Epithelial cell of esophagus (primary cell): ENCODE results near the gene BPIFB6.

Experiments
- DNase-seq: peaks from one replicate; pipeline ENCODE4 v3.0.0; 2010; ENCODE audit warnings: low read depth
- H3K4me3 ChIP-seq: 2 replicates; pipeline ENCODE4 v1.5.1; 2011; ENCODE audit warnings: mild to moderate bottlenecking, low read length, control low read depth
- TF ChIP-seq, protein P1 (sequence below): IDR thresholded peaks from 2 replicates; pipeline ENCODE4 v1.5.1; 2011; ENCODE audit warnings: low read depth, mild to moderate bottlenecking, low read length, control low read depth, inconsistent platforms; ENCODE audit not compliant: insufficient read depth; ENCODE audit errors: missing control alignments

BPIFB6 gene, protein sequence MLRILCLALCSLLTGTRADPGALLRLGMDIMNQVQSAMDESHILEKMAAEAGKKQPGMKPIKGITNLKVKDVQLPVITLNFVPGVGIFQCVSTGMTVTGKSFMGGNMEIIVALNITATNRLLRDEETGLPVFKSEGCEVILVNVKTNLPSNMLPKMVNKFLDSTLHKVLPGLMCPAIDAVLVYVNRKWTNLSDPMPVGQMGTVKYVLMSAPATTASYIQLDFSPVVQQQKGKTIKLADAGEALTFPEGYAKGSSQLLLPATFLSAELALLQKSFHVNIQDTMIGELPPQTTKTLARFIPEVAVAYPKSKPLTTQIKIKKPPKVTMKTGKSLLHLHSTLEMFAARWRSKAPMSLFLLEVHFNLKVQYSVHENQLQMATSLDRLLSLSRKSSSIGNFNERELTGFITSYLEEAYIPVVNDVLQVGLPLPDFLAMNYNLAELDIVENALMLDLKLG

DNA sequence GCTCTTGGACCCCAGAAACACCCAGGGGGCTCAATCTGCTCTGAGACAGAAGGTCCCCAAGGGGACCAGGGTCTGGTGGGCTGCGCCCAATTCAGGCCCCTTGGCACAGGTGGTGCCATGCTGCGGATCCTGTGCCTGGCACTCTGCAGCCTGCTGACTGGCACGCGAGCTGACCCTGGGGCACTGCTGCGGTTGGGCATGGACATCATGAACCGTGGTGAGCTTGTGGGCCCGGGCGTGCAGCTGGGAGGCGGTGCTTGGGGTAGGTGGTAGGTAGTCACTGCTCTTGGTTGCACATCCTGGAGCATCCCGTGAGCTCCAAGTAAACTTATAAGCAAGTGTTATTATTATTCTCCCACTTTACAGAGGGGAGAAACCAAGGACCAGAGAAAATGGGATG lies at the start of gene BPIFB6:
BPIFB6 (plus strand) TSS at position 118 of the 400 bp plus-strand sequence; CDS start at position 118, 0 bp downstream.
- TF ChIP-seq, protein P1, sequence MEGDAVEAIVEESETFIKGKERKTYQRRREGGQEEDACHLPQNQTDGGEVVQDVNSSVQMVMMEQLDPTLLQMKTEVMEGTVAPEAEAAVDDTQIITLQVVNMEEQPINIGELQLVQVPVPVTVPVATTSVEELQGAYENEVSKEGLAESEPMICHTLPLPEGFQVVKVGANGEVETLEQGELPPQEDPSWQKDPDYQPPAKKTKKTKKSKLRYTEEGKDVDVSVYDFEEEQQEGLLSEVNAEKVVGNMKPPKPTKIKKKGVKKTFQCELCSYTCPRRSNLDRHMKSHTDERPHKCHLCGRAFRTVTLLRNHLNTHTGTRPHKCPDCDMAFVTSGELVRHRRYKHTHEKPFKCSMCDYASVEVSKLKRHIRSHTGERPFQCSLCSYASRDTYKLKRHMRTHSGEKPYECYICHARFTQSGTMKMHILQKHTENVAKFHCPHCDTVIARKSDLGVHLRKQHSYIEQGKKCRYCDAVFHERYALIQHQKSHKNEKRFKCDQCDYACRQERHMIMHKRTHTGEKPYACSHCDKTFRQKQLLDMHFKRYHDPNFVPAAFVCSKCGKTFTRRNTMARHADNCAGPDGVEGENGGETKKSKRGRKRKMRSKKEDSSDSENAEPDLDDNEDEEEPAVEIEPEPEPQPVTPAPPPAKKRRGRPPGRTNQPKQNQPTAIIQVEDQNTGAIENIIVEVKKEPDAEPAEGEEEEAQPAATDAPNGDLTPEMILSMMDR = no peak
- H3K4me3 ChIP-seq = no peak within 1 kb of the TSS
- no peak for DNase-seq

DNA sequence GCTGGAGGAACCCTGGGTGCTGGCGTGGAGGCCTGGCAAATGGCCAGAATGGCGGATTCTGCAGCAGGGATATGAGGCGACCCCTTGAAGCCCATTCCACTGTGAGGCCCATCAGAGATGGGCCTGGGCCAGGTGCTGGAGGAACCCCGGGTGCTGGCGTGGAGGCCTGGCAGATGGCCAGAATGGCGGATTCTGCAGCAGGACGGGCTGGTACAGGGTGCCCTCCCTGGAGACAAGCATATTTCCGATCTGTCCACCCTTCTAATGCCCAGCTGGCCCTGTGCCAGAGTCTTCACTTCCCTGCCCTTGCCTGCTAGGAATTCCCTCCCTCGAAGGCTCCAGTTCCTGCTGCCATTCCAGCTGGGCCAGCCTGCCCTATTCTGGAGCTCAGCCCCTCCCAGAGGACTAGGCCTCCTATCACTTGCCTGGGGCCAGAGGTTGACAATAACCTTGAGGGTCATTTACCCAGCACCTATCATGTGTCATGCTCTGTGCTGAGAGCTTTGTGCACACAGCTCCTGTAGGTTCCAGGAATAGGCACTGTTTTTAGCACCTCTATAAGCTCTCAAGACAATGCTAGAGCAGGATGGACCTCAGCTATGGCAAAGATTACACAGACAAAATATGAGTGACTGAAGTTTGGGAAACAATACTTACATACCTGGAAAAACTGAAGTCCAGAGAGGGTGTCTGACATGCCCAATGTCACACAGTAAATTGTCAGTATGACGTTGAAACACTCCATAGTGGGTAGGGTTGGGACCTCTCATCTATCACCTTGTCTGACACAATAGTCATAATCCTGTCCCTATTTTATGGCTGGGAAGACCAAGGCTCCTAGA lies 48.6 kb upstream of the BPIFB6 start:
- DNase-seq = no peak
- H3K4me3 ChIP-seq = no peak overlapping the region
- TF ChIP-seq, protein P1 = no peak

DNA sequence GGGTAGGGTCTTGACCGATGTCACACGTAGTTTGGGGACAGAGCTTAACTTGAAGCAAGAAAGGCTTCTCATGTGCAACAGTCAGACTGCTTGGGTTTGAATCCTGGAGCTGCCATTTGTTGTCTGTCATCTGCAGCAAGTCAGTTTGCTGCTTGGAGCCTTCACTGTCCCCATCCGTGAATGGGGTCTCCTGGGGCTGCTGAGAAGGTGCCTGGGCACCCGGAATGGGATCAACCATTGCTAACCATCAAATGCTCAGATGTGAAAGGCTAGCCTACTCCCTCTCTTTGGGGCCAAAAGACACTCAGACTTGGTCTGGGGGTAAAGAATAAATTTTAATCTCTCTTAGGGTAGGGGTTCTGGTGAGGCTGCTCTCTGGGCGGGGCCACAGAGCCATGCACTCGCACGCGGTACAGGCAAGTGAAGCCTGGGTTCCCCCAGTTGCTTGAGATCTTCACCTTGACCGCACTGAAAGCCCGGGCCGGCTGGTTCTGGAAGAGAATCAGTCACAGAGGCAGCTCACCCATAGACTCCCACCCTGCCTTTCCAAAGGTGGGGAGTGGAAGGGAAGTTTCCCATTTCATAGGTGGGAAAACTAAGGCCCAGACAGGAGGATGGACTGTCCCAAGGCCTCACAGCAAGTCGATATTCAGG lies 47.9 kb upstream of the BPIFB6 start:
- no peak for DNase-seq
- no peak overlapping the region for H3K4me3 ChIP-seq
- TF ChIP-seq, protein P1 = no peak

DNA sequence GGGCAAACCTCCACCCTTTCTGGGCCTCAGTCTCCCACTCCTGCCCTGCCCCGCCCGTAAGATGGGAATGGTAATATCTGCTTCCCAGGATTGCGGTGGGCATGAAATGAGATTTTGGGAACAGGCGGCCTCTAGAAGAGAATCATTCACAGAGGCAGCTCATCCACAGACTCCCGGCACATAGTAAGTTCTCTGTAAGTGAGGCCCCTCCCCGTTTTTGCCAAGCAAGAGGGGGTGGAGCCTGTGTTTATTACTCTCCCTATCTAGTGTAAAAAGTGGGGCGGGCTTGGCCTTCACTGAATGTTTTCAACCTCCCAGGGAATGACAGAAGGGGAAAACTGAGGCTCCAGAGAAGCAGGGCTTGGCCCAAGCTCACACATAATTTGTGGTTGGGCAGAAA lies 47.3 kb upstream of the BPIFB6 start:
- TF ChIP-seq, protein P1 = no peak
- no peak for DNase-seq
- no peak overlapping the region for H3K4me3 ChIP-seq

DNA sequence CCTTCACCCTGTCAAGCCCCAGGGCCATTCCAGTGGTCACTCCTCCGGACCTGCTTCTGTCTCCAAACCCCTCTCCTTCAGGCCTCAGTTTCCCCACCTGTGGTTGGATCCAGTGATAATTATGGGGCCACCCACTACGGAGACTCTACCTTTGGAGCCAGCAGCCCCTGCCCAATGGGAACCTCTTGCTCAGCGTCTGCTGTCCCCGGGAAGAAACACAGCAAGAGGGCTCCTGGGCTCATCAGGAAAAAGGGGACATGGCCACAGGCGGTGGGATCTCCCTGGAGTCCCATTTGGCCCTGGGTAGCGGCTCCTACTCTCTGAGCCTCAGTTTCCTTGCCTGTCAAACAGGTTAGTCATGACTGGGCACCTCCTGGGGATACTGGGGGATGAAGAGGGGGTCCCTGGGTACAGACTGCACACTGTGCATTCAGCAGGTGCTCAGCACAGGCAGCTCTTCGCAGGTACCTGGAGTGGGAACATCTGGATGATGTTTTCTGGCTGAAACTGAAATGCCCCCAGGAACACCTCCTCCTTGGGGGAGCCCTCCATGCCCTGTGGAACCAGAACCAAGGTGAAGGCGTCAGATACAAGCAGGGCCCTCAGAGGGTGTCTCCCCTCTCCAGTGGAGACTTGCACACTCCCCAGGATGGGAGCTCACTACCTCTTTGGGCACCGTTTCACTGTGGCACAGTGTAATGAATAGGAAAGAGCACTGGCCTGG lies 46.7 kb upstream of the BPIFB6 start:
- TF ChIP-seq, protein P1 = no peak

DNA sequence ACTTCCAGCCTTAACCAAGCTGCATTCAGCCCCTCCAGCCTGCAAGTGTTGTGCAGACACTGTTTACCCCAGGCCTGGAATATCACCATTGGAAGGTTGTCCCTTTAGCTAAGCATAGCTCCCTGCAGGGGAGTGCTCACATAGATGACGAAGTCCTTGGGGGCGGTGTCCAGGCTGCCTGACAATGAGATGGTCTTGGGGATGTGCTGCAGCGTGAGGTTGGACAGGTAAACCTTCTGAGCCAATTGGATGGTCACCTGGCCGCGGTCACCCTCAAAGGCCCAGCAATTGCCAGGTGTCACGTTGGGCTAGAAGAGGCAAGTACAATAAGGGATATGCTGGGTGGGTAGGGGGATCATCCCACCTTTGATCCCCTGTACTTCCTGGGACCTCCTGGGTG lies 45.9 kb upstream of the BPIFB6 start:
- TF ChIP-seq, protein P1 = no peak
- no peak overlapping the region for H3K4me3 ChIP-seq
- no peak for DNase-seq

More for the DNA sequence above, 46.7 kb upstream of the BPIFB6 start:
- H3K4me3 ChIP-seq = no peak overlapping the region
- no peak for DNase-seq
